ENCODE data around the gene SPSB3.
"Not testable (repeated sequence)": the region's sequence is repeated elsewhere in the genome, so short reads cannot be mapped to it uniquely, and the experiment has no call there.

The SPSB3 gene

GRCh38 chr16:1743376-1744337 is 38.7 kb downstream of the SPSB3 start:
- H3K27ac ChIP-seq = no peak overlapping the region
- TF ChIP-seq, protein P1, sequence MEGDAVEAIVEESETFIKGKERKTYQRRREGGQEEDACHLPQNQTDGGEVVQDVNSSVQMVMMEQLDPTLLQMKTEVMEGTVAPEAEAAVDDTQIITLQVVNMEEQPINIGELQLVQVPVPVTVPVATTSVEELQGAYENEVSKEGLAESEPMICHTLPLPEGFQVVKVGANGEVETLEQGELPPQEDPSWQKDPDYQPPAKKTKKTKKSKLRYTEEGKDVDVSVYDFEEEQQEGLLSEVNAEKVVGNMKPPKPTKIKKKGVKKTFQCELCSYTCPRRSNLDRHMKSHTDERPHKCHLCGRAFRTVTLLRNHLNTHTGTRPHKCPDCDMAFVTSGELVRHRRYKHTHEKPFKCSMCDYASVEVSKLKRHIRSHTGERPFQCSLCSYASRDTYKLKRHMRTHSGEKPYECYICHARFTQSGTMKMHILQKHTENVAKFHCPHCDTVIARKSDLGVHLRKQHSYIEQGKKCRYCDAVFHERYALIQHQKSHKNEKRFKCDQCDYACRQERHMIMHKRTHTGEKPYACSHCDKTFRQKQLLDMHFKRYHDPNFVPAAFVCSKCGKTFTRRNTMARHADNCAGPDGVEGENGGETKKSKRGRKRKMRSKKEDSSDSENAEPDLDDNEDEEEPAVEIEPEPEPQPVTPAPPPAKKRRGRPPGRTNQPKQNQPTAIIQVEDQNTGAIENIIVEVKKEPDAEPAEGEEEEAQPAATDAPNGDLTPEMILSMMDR (conservative IDR thresholded peaks at IDR 0.05) = no peak

DNA sequence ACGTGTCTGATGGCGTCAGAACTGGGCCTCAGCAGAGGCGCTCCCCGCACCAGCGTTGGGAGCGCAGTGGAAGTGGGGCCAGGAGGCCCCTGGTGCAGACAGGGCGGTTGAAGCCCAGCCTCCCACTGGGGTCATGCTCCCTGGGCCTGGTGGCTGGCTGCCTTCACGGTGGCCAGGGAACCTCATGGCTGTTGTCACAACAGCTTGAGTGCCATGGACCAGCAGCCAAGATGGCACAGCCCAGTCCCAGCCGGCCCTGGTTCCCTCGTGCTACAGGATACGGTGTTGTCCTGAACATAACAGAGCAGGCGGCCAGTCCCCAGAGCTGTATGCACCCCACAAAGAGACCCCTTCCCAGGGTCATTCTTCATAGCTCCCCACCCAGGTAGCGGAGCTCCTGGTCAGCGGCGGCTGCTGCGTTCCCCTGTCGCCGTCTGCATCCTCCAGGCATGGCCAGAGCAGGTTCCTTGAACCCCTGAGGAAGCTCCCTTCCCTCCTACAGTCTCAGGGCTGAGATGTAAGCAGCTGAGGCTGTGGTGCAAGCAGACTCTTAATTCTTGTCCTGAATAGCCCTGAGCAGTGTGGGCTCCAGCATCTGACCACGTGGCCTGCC is 40.7 kb downstream of the SPSB3 start:
- TF ChIP-seq, protein P1 (conservative IDR thresholded peaks at IDR 0.05) = no peak

DNA sequence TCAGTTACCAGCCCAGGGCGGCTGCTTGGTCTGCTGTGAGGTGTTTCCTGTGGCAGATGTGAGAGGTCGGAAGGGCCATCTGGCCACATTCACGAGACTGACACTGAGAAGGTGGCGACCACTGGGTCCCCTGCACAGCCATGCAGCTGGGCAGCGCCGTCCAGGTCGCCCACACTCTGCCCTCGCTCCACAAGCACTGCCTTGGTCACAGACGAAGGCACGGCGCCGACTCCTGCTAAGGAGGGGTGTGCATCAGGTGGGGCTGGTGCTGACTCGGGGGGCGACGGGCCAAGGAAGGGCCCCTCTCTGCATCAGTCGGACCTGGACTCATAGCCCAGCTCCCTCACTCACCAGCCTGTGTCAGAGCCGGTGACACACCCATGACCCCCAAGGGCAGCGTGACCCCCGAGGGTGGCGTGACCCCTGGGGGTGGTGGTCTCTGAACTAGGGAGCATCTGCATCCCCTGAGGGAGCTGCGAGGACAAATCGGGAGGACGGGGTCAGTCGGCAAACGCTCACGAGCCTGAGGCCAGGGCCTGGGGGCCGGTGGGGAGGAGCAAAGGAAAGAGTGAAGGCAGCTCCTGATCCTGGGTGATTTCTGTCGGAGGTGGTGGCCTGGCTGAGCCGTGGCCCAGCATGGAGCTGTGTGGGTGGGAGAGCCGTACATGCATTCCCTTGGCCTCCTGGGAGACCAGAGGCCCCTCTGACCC is 41.4 kb downstream of the SPSB3 start:
- no peak overlapping the region for H3K27ac ChIP-seq
- TF ChIP-seq, protein P1 (conservative IDR thresholded peaks at IDR 0.05) = no peak

More for the DNA sequence above, 40.7 kb downstream of the SPSB3 start:
- no peak overlapping the region for H3K27ac ChIP-seq

- TF ChIP-seq, protein P1 (conservative IDR thresholded peaks at IDR 0.05) = no peak
- H3K27ac ChIP-seq = no peak overlapping the region
These were observed 42.1 kb downstream of the SPSB3 start for GRCh38 chr16:1740234-1740633.

- H3K27ac ChIP-seq = no peak overlapping the region
- TF ChIP-seq, protein P1 (conservative IDR thresholded peaks at IDR 0.05) = no peak
These were observed 47.6 kb downstream of the SPSB3 start for GRCh38 chr16:1734816-1735215.

DNA sequence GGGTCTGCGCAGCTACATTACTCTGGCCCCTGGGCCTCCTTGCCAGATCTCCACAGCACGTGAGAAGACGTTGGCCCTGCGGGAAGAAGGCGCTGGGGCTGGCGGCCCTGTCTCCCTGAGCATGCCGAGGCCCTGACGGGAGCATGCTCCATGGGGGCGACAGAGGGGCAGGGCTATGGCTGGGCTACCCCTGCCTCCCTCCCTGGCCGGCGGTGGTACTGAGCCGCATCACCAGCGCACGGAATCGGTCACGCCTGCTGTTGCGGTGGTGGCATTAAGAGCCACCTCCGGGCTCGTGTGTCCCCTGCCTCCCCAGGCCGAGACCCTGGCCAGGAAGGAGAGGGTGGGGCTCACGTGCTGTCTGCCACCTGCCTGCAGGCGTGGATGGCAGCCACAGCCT is 48.2 kb downstream of the SPSB3 start:
- TF ChIP-seq, protein P1 (conservative IDR thresholded peaks at IDR 0.05) = no peak
- no peak overlapping the region for H3K27ac ChIP-seq

- H3K27ac ChIP-seq = not testable (repeated sequence)
These were observed 49.8 kb downstream of the SPSB3 start for GRCh38 chr16:1732551-1732987.

Data from VCaP (cell line).